ENCODE results near the gene SQSTM1.

DNA sequence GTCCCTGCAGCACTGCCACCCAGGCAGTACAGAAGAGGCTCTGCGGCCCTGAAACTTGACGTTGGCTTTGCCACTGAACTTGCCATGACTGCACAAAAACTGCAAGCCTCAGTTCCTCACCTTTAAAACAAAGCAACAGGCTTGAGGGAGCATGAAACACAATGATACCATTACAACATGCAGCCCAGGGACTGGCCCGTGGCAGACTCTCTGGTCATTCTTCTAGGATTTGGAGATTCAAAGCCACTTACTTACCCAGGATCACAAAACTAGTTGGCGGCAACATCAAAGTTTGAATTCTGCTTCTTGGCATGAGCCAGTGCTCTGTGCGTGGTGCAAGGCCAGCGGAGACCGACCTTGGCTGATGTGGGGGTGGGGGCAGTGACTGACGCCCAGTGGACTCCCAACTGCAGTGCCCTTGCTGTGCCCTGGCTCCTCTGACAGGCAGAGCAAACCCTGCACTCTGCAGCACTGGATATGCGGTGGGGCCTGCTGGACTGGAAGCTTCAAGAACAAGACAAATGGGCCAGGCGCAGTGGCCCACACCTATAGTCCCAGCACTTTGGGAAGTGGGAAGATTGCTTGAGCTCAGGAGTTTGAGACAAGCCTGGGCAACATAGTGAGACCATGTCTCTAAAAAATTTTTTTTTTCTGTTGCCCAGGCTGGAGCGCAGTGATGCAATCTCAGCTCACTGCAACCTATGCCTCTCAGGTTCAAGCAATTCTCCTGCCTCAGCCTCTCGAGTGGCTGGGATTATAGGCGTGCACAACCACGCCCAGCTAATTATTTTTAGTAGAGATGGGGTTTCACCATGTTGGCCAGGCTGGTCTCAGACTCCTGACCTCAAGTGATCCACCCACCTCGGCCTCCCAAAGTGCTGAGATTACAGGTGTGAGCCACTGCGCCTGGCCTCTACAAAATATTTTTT is 18.9 kb downstream of the SQSTM1 start:
- TF ChIP-seq CTCF (IDR thresholded peaks at IDR 0.05; ENCODE audit: insufficient read depth, low read length, poor library complexity, severe bottlenecking) (no peak), EZH2phosphoT487 (conservative IDR thresholded peaks at IDR 0.05; ENCODE audit: low read length) (no peak)
